ENCODE measurements around the gene GSTM3. TPM values are rescaled to one million over a fixed set of nuclear protein-coding genes. Genes with fewer than 3 reads are reported as not detected.
A peak's percentile ranks its signal among the peaks of the same experiment; 100 is the strongest.
"Not testable (repeated sequence)": the region's sequence is repeated elsewhere in the genome, so short reads cannot be mapped to it uniquely, and the experiment has no call there.

The GSTM3 gene
- total RNA-seq, 1 donor from 2014 or later = 59.2 TPM

DNA sequence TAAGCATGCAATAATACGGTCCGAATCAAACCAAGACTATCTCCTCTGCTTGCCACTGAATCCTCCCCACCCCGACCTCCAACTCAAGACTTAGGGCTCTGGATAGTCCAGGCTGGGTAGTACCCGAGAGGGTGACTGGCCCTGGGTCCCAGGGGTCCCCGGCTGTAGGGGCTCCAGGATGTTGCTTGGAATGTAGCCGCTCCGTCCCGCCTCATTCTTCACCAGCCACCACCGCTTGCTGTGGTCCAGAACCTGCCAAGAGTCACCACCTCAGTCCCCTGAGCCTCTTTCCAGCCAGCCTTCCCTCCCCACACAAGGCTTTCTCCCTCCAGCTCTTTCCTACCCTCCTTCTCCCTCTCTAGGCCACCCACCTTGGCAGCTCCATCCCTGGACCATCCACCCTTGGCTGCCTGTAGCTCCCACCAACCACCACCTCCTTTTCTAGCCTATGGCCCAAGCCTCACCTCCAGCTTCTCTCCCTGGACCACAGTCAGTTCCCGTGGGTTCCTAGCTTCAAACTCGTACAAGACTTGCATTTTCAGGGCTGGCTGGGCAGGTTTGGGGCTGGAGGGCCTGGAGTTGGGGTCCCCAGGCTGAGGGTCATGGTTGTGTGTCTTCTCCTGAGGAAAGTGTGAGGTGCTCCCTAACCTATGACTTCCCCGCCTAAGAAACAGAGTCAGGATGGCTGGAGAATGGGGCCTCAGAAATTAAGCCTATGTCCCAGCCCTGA, 10.9 kb upstream of the GSTM3 start:
- Histone ChIP-seq H3K27ac (no peak overlapping the region), H3K4me3 (no peak overlapping the region), H3K9me3 (no peaks in the 10 kb centered on the region), H3K36me3 (no peaks in the 10 kb centered on the region), H3K4me1 (no peaks in the 10 kb centered on the region), H3K27me3 (no peaks in the 10 kb centered on the region)
- TF ChIP-seq, protein P1, sequence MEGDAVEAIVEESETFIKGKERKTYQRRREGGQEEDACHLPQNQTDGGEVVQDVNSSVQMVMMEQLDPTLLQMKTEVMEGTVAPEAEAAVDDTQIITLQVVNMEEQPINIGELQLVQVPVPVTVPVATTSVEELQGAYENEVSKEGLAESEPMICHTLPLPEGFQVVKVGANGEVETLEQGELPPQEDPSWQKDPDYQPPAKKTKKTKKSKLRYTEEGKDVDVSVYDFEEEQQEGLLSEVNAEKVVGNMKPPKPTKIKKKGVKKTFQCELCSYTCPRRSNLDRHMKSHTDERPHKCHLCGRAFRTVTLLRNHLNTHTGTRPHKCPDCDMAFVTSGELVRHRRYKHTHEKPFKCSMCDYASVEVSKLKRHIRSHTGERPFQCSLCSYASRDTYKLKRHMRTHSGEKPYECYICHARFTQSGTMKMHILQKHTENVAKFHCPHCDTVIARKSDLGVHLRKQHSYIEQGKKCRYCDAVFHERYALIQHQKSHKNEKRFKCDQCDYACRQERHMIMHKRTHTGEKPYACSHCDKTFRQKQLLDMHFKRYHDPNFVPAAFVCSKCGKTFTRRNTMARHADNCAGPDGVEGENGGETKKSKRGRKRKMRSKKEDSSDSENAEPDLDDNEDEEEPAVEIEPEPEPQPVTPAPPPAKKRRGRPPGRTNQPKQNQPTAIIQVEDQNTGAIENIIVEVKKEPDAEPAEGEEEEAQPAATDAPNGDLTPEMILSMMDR (IDR thresholded peaks at IDR 0.05) = no peak
- peak in 1 of 2 donors; percentile 51 for DNase-seq (ENCODE audit: low spot score in 2 of 2)
- intact Hi-C loops (cut with DNase I) = loop anchor here (5.0 kb wide), 1 partner anchor 34 kb away; no protein-coding TSS in a partner anchor

DNA sequence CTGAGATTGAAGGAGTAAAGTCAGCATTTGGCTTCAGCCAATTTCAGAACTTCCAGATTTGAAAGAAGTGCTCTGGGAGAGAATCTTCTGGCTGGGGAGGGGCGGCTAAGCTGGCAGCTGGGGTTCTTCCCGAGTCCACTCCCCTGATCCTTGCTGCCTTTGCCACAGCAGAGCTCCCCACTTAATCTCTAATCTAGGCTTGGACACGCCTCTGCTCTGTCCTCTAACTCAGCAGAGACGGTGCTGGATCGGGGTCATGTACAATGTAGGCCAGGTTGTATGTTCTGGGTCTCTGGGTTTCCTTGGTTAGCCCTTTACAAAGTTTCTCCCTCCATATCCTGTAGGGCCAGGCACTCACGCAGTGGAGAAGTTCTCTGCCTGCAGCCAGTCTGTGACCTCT, 10.1 kb upstream of the GSTM3 start:
- H3K27me3 ChIP-seq = no peaks in the 10 kb centered on the region
- no peak overlapping the region for H3K27ac ChIP-seq
- H3K4me1 ChIP-seq = no peaks in the 10 kb centered on the region
- TF ChIP-seq, protein P1 (IDR thresholded peaks at IDR 0.05) = no peak
- no peaks in the 10 kb centered on the region for H3K9me3 ChIP-seq
- intact Hi-C loops (cut with DNase I) = loop anchor here (5.0 kb wide), 1 partner anchor 34 kb away; no protein-coding TSS in a partner anchor
- DNase-seq (ENCODE audit: low spot score in 2 of 2) = peak in 1 of 2 donors; percentile 13
- no peak overlapping the region for H3K4me3 ChIP-seq
- no peaks in the 10 kb centered on the region for H3K36me3 ChIP-seq

DNA sequence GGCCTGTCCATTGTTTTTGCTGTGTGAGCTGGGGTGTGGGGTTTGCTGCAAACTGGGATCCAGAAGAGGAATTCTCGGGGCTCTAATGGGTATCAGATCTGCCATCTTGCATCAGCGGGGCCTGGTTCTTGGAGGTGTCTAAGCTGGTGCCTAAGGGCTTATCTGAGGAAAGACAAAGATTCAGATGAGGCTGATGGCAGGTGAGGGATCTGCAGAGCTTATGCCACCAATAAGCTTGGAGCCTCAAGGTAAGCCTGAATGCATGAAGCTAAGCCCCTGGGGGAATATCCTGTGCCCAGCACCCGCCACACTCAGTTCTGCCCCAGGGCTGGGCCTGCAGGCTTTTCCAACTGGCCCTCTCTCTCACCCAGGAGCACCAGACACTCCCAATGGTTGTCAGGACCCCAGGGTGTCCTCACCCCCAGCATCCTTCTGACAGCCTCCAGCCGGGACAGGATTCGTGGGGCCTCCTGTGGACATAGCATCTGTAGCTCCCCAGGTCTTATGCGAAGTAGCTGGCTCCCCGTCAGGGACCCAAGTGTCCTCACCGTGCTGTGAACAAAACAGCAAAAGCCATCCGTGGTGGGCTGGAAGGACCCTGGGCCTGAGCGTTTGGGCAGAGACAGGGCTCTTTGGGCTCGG, 9.5 kb upstream of the GSTM3 start:
- TF ChIP-seq, protein P1 (IDR thresholded peaks at IDR 0.05) = no peak
- no peaks in the 10 kb centered on the region for H3K4me1 ChIP-seq
- no peak overlapping the region for H3K4me3 ChIP-seq
- no peaks in the 10 kb centered on the region for H3K27me3 ChIP-seq
- no peaks in the 10 kb centered on the region for H3K9me3 ChIP-seq
- intact Hi-C loops (cut with DNase I) = loop anchor here (5.0 kb wide), 1 partner anchor 33 kb away; no protein-coding TSS in a partner anchor
- peak in 1 of 2 donors; percentile 37 for DNase-seq (ENCODE audit: low spot score in 2 of 2)
- no peaks in the 10 kb centered on the region for H3K36me3 ChIP-seq
- H3K27ac ChIP-seq = no peak overlapping the region

DNA sequence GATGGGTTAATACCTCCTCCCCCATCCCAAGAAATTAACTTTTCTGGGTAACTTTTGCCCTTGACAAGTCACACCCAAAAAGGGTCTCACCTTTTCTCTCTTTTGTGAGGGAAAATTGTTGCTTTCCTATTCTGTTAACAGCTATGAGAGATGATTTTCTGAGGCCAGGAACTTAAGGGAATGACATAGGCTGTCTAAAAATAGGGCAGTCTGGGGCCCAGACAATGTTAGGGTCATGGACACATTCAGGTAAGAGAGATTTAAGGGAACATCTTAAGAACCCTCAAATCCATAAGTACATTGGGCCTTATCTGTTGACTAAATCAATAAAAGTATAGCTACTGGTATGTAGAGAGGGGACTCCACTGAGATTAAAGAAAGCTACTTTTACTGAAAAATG, 8.4 kb upstream of the GSTM3 start:
- Histone ChIP-seq H3K4me1 (no peaks in the 10 kb centered on the region), H3K9me3 (no peaks in the 10 kb centered on the region), H3K4me3 (no peak overlapping the region), H3K27me3 (no peaks in the 10 kb centered on the region), H3K27ac (no peak overlapping the region), H3K36me3 (no peaks in the 10 kb centered on the region)
- intact Hi-C loops (cut with DNase I) = no loop called here
- DNase-seq (ENCODE audit: low spot score in 2 of 2) = no peak
- TF ChIP-seq, protein P1 (IDR thresholded peaks at IDR 0.05) = no peak

DNA sequence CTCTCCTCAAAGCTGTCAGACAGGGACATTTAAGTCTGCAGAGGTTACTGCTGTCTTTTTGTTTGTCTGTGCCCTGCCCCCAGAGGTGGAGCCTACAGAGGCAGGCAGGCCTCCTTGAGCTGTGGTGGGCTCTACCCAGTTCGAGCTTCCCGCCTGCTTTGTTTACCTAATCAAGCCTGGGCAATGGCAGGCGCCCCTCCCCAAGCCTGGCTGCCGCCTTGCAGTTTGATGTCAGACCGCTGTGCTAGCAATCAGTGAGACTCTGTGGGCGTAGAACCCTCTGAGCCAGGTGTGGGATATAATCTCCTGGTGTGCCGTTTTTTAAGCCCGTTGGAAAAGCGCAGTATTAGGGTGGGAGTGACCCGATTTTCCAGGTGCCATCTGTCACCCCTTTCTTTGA, 7.5 kb upstream of the GSTM3 start:
- intact Hi-C loops (cut with DNase I); H3K4me3 ChIP-seq; H3K27ac ChIP-seq; H3K27me3 ChIP-seq; H3K4me1 ChIP-seq; H3K36me3 ChIP-seq; H3K9me3 ChIP-seq: not testable (repeated sequence)
- peak in 1 of 2 donors; percentile 22 for DNase-seq (ENCODE audit: low spot score in 2 of 2)

Data from ascending aorta (tissue), 2 donors.